GF-D8 (cell line): Measurements from ENCODE around the gene NGFR.
"Not testable (repeated sequence)": the region's sequence is repeated elsewhere in the genome, so short reads cannot be mapped to it uniquely, and the experiment has no call there.

Experiments used
- DNase-seq: peaks from one replicate; lab custom pipeline; 2025; lab: John Stamatoyannopoulos, UW

Gene NGFR

DNA sequence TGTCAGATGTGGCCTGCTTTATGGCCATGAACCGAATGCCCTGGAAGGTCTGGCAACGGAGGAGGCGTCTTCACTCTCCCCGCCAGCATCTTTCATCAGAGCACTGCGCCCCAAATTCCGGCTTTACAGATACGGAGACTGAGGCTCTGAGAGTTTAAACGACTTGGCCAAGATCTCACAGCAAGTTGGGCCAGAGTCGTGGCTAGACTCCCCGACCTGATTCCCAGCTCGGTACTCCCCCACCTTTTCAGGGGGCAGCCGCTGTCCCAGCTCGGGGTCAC, 1.7 kb downstream of the NGFR start:
- DNase-seq = no peak

GRCh38 chr17:49497148-49498028, 2.3 kb downstream of the NGFR start:
- DNase-seq = no peak

DNA sequence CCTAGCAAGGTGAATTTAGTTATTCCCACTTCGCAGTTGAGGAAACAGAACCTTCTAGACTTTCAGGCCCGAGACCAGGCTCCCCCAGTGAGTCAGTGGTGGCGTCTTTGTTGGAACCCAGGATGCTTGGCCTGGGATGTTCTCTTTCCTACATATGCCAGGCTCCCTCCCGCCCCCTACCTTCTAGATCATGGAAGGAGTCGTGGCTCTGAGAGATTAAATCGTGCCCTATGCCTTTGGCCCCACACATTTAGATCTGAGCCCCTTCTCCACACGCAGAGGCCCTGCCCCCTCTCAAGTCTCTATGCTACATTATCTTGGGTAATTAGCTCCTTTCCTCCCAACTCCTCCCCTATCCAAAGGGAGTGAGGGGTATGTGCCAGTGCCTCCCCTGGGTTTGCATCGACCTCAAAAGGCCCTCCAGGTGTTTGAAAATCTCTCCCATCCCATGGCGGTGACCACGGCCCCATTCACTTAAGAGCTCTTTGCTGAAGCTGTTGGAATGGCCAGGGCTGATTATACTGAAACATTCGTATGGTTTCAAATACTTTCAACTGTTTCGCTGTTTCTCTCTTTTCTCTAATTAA, 3.0 kb downstream of the NGFR start:
- DNase-seq = no peak

- DNase-seq = no peak
Measured at GRCh38 chr17:49501496-49501895, 6.4 kb downstream of the NGFR start.

- DNase-seq = no peak
Measured at GRCh38 chr17:49502254-49502653, 7.2 kb downstream of the NGFR start.

DNA sequence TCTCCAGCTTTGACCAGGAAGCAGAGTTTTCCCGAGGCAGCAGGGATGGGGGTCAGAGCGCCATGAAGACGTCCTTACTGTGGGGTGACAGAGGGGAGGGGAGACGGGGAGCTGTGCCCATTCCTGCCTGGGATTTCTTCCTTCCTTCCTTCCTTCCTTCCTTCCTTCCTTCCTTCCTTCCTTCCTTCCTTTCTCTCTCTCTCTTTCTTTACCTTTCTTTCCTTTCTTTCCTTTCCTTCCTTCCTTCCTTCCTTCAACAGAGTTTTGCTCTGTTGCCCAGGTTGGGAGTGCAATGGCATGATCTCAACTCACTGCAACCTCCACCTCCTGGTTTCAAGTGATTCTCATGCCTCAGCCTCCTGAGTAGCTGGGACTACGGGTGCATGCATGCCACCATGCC, 7.6 kb downstream of the NGFR start:
- not testable (repeated sequence) for DNase-seq

DNA sequence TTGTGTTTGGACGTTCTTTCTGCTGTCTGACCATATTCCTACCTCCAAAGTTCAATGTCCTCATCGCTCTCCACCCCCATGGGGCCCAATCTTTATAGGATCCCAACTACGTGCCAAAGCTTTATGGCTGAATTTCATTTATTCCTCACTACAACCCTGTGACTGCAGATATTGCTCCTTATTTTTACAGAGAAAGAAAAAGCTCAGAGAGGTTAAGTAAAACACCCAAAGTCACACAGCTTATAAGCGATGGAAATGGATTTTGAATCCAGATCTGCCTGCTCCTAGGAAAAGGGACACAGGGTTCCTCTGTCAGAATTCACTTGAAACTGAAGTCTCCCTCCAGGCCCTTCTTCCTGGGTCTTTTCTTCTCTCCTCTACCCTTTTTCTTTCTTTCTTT, 9.3 kb downstream of the NGFR start:
- no peak for DNase-seq

DNA sequence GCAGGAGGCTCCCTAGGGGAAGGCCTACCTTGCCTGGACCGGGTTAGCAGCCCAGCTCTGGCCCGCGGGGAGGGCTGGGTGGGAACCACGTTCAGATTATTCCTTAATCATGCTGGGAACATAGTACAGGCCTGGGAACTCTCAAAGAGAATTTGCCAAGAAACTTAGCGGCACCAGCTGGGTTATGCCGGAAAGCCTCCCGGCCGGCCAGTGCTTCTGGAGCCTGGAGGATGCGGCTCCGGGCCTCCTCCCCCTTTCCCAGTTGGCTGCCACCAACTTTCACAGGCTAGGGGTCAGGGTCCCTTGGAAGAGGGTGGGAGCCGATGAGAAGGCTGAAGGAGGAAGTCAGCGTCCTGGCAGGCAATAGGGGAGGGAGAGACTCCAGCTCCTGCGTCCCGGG, 10.8 kb downstream of the NGFR start:
- DNase-seq = no peak

DNA sequence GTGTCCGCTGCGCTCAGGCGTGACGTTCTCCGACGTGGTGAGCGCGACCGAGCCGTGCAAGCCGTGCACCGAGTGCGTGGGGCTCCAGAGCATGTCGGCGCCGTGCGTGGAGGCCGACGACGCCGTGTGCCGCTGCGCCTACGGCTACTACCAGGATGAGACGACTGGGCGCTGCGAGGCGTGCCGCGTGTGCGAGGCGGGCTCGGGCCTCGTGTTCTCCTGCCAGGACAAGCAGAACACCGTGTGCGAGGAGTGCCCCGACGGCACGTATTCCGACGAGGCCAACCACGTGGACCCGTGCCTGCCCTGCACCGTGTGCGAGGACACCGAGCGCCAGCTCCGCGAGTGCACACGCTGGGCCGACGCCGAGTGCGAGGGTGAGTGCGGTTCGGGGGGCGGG, 11.2 kb downstream of the NGFR start:
- no peak for DNase-seq

GRCh38 chr17:49508061-49508865, 13.2 kb downstream of the NGFR start:
- DNase-seq = no peak

- no peak for DNase-seq
Measured at GRCh38 chr17:49508866-49509587, 13.9 kb downstream of the NGFR start.

- no peak for DNase-seq
Measured at GRCh38 chr17:49509588-49509917, 14.5 kb downstream of the NGFR start.

DNA sequence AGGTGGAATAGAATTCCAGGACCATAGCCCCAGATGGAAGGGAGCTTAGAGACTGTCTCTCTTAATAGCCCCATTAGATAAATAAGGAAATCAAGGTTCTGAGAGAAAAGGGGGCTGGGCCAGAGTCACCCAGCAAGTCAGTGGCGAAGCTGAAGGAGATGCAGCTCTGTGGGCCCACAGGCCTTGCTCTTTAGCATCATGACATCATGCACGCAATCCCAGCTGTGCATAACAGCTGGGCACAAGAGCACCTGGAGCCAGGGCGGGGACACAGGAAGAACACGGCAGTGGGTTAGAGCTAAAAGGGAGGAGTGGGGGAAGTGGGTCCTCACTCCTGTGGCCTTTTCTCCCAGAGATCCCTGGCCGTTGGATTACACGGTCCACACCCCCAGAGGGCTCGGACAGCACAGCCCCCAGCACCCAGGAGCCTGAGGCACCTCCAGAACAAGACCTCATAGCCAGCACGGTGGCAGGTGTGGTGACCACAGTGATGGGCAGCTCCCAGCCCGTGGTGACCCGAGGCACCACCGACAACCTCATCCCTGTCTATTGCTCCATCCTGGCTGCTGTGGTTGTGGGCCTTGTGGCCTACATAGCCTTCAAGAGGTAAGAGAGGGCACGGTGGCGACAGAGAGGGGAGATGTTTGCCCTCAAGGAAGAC, 15.1 kb downstream of the NGFR start:
- DNase-seq = no peak

- DNase-seq = no peak
Measured at GRCh38 chr17:49510720-49511110, 15.6 kb downstream of the NGFR start.

GRCh38 chr17:49511810-49512209, 16.7 kb downstream of the NGFR start:
- DNase-seq = no peak

DNA sequence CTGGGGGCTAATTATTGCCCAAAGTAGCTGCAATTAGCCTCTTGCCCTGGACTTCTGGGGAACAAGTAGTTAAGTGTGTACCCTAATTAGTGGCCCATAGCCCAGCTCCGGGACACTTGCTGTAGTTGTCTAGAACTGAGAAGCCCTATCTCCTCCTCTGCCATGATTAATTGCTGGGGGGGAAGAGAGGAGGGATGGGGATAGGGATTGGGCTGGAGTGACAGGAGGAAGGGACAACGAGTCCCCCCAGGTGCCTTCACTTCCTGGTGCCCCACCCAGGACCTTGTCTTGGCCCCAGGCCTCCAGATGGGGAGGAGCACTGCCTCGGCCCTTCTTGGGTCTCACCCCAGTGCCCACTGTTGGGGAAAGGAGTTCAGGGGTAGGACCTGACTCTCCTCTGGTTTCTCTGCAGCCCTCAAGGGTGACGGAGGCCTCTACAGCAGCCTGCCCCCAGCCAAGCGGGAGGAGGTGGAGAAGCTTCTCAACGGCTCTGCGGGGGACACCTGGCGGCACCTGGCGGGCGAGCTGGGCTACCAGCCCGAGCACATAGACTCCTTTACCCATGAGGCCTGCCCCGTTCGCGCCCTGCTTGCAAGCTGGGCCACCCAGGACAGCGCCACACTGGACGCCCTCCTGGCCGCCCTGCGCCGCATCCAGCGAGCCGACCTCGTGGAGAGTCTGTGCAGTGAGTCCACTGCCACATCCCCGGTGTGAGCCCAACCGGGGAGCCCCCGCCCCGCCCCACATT, 17.4 kb downstream of the NGFR start:
- no peak for DNase-seq

DNA sequence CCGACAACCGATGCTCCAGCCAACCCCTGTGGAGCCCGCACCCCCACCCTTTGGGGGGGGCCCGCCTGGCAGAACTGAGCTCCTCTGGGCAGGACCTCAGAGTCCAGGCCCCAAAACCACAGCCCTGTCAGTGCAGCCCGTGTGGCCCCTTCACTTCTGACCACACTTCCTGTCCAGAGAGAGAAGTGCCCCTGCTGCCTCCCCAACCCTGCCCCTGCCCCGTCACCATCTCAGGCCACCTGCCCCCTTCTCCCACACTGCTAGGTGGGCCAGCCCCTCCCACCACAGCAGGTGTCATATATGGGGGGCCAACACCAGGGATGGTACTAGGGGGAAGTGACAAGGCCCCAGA, 17.9 kb downstream of the NGFR start:
- DNase-seq = no peak

GRCh38 chr17:49513641-49514040, 18.5 kb downstream of the NGFR start:
- DNase-seq = no peak

DNA sequence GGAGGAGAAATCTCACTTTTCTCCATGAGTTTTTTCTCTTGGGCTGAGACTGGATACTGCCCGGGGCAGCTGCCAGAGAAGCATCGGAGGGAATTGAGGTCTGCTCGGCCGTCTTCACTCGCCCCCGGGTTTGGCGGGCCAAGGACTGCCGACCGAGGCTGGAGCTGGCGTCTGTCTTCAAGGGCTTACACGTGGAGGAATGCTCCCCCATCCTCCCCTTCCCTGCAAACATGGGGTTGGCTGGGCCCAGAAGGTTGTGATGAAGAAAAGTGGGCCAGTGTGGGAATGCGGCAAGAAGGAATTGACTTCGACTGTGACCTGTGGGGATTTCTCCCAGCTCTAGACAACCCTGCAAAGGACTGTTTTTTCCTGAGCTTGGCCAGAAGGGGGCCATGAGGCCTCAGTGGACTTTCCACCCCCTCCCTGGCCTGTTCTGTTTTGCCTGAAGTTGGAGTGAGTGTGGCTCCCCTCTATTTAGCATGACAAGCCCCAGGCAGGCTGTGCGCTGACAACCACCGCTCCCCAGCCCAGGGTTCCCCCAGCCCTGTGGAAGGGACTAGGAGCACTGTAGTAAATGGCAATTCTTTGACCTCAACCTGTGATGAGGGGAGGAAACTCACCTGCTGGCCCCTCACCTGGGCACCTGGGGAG, 19.1 kb downstream of the NGFR start:
- DNase-seq = no peak

DNA sequence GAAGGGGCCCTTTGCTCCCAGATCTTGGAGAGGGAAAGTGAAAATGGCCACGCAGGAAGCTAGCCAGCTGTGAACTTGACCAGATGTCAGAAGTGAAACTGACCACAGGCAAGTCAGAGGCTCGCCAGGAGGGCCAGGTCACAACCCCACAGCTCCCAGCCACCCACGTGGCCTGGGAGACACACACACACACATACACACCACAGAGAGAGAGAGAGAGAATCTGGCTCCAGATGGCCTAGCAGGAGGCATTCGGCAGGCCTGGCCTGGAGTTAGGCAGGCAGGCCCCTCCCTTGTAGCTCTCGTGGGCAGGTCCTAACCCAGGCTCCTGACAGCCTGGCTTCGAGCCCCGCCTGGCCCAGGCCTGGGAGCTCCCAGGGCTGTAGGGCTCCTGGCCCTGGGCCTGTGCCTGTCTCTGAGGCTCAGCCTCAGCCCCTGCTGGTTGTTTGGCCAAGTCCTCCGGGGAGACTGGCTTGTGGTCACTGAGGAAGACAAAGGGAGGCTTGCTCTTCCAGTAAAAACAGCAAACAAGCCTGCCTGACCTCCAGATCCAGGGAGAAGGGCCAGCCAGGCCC, 20.2 kb downstream of the NGFR start:
- DNase-seq = no peak

DNA sequence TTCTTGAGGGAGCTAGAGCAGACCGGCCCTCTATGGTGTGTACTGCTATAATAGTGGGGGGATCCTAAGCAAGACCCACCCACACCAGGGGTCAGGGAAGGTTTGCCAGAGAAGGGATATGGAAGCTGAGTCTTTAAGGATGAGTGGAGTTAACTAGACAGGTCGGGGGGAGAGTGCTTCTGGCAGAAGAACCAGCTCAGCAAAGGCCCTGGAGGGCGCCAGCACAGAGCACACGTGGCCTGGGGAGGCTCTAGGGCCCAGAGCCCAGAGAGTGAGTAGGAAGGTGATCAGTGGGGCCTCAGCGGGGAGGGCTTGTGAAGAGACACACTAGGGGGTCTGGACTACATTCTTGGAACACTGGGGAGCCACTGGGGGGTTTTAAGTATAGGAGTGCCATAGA, 21.1 kb downstream of the NGFR start:
- DNase-seq = no peak
